IMR-90 (cell line): ENCODE results near the gene DOHH. TPM values are rescaled to one million over a fixed set of nuclear protein-coding genes. Genes with fewer than 3 reads are reported as not detected.

ENCODE experiments used
- ATAC-seq: fragments of 200-7000 bp; cut with Tn5 transposase; 2 replicates; pipeline ENCODE4 v1.9.1; 2020; ENCODE audit warnings: low read depth, mild to moderate bottlenecking, moderate library complexity
- BruUV-seq: library from RNA; stranded (reverse); fragments of 400-500 nt; replicated peaks from 2 replicates; lab custom pipeline; 2021; lab: Mats Ljungman, UMichigan
- CTCF ChIA-PET: fragments of 300-600 bp; formaldehyde crosslinking; extraction: SDS; loops from one replicate; lab custom pipeline; 2021; ENCODE audit warnings: antibody characterized with exemption; lab: Yijun Ruan, JAX
- POLR2A ChIA-PET: fragments of 300-600 bp; sonication (Branson Sonifier 250); formaldehyde crosslinking; loops from one replicate; lab custom pipeline; 2022; ENCODE audit warnings: antibody characterized with exemption; ENCODE audit not compliant: unreplicated experiment; lab: Charles Lee
- DNase-seq: peaks from one replicate; pipeline ENCODE4 v3.0.0; 2013
- H2AFZ ChIP-seq: replicated peaks from 2 replicates; pipeline ENCODE3; 2013; ENCODE audit warnings: low read length, mild to moderate bottlenecking; ENCODE audit not compliant: poor library complexity
- H2AK5ac ChIP-seq: 2 replicates; pipeline ENCODE4 v1.6.1; 2013; ENCODE audit warnings: low read depth, low read length, inconsistent platforms
- H2AK9ac ChIP-seq: replicated peaks from 2 replicates; pipeline ENCODE3; 2013; ENCODE audit warnings: mild to moderate bottlenecking, low read depth, low read length, moderate library complexity; ENCODE audit not compliant: poor library complexity
- H2BK120ac ChIP-seq: 2 replicates; pipeline ENCODE4 v1.6.1; 2013; ENCODE audit warnings: low read depth, low read length, inconsistent platforms
- H2BK15ac ChIP-seq: 3 replicates; pipeline ENCODE4 v1.6.1; 2013; ENCODE audit warnings: low read depth, low read length, inconsistent platforms
- H2BK20ac ChIP-seq: 2 replicates; pipeline ENCODE4 v1.6.1; 2013; ENCODE audit warnings: low read depth, mild to moderate bottlenecking, inconsistent platforms, low read length, moderate library complexity
- H2BK5ac ChIP-seq: 2 replicates; pipeline ENCODE4 v1.6.1; 2013; ENCODE audit warnings: mild to moderate bottlenecking, low read depth, low read length, inconsistent platforms; ENCODE audit not compliant: poor library complexity, severe bottlenecking
- H3K14ac ChIP-seq: replicated peaks from 2 replicates; pipeline ENCODE4 v1.6.1; 2013; ENCODE audit warnings: low read depth, low read length, inconsistent platforms
- H3K18ac ChIP-seq: 2 replicates; pipeline ENCODE4 v1.6.1; 2013; ENCODE audit warnings: low read depth, low read length, control low read depth
- H3K23ac ChIP-seq: 2 replicates; pipeline ENCODE4 v1.6.1; 2013; ENCODE audit warnings: low read depth, low read length, inconsistent platforms
- H3K27ac ChIP-seq: 2 replicates; pipeline ENCODE4 v1.5.1; 2013; ENCODE audit warnings: mild to moderate bottlenecking, control low read depth, low read length; ENCODE audit not compliant: insufficient read depth
- H3K27me3 ChIP-seq: 2 replicates; pipeline ENCODE4 v1.6.1; 2013; ENCODE audit warnings: low read length; ENCODE audit not compliant: control insufficient read depth, insufficient read depth
- H3K36me3 ChIP-seq: 2 replicates; pipeline ENCODE4 v1.6.1; 2013; ENCODE audit warnings: low read length, mixed read lengths; ENCODE audit not compliant: control insufficient read depth, insufficient read depth
- H3K4ac ChIP-seq: 2 replicates; pipeline ENCODE4 v1.6.1; 2013; ENCODE audit warnings: low read depth, low read length, inconsistent platforms
- H3K4me1 ChIP-seq: 2 replicates; pipeline ENCODE4 v1.6.1; 2013; ENCODE audit warnings: low read length, mixed read lengths; ENCODE audit not compliant: control insufficient read depth, insufficient read depth
- H3K4me2 ChIP-seq: 2 replicates; pipeline ENCODE4 v1.6.1; 2013; ENCODE audit warnings: low read depth, mild to moderate bottlenecking, control low read depth, low read length, moderate library complexity
- H3K4me3 ChIP-seq: 2 replicates; pipeline ENCODE4 v1.5.1; 2013; ENCODE audit warnings: low read depth, mild to moderate bottlenecking, control low read depth, low read length, moderate library complexity; ENCODE audit not compliant: insufficient read depth
- H3K56ac ChIP-seq: 2 replicates; pipeline ENCODE4 v1.6.1; 2013; ENCODE audit warnings: low read length, inconsistent platforms; ENCODE audit not compliant: insufficient read depth; ENCODE audit errors: extremely low read depth
- H3K79me1 ChIP-seq, 2 experiments: 2 replicates each; pipeline ENCODE4 v1.6.1; 2013; ENCODE audit warnings: low read length in 2 of 2, inconsistent platforms in 1 of 2, low read depth in 1 of 2
- H3K9ac ChIP-seq: 2 replicates; pipeline ENCODE4 v1.6.1; 2013; ENCODE audit warnings: low read depth, low read length, control low read depth
- H3K9me1 ChIP-seq: 2 replicates; pipeline ENCODE4 v1.6.1; 2013; ENCODE audit warnings: low read length, inconsistent platforms; ENCODE audit not compliant: insufficient read depth
- H3K9me3 ChIP-seq: 2 replicates; pipeline ENCODE4 v1.6.1; 2013; ENCODE audit warnings: low read length; ENCODE audit not compliant: control insufficient read depth, insufficient read depth
- H4K20me1 ChIP-seq: 2 replicates; pipeline ENCODE4 v1.6.1; 2013; ENCODE audit warnings: low read length, inconsistent platforms; ENCODE audit not compliant: insufficient read depth
- H4K5ac ChIP-seq: 2 replicates; pipeline ENCODE4 v1.6.1; 2013; ENCODE audit warnings: mild to moderate bottlenecking, low read depth, low read length, control low read depth
- H4K8ac ChIP-seq, 2 experiments: 2 replicates each; pipeline ENCODE4 v1.6.1; 2013; ENCODE audit warnings: low read depth in 2 of 2, low read length in 2 of 2, control low read depth in 1 of 2, inconsistent platforms in 1 of 2
- H4K91ac ChIP-seq: 2 replicates; pipeline ENCODE4 v1.6.1; 2013; ENCODE audit warnings: low read depth, low read length, inconsistent platforms; ENCODE audit not compliant: insufficient read depth
- BHLHE40 ChIP-seq: fragments of 150-350 bp; IDR thresholded peaks from 2 replicates; pipeline ENCODE4 v1.6.1; 2016; ENCODE audit warnings: mild to moderate bottlenecking, low read depth, low read length
- CEBPB ChIP-seq: IDR thresholded peaks from 2 replicates; pipeline ENCODE4 v1.6.1; 2012; ENCODE audit warnings: low read depth, low read length, improper control_type of control experiment
- CHD1 ChIP-seq: IDR thresholded peaks from 2 replicates; pipeline ENCODE4 v1.6.1; 2012; ENCODE audit warnings: low read depth, low read length, improper control_type of control experiment
- CTCF ChIP-seq: conservative IDR thresholded peaks from 2 replicates; pipeline ENCODE4 v1.5.1; 2012; ENCODE audit warnings: mild to moderate bottlenecking, low read depth, low read length, improper control_type of control experiment
- ELK1 ChIP-seq: fragments of 150-350 bp; IDR thresholded peaks from 2 replicates; pipeline ENCODE4 v1.6.1; 2016; ENCODE audit warnings: low read depth, mild to moderate bottlenecking, low read length, moderate library complexity, borderline replicate concordance
- FOS ChIP-seq: fragments of 150-350 bp; IDR thresholded peaks from 2 replicates; pipeline ENCODE4 v1.6.1; 2016; ENCODE audit warnings: low read depth, low read length
- MAFK ChIP-seq: IDR thresholded peaks from 2 replicates; pipeline ENCODE4 v1.6.1; 2012; ENCODE audit warnings: low read depth, low read length, improper control_type of control experiment
- MAZ ChIP-seq: IDR thresholded peaks from 2 replicates; pipeline ENCODE4 v1.6.1; 2012; ENCODE audit warnings: low read depth, mild to moderate bottlenecking, low read length, improper control_type of control experiment, moderate library complexity, borderline replicate concordance
- MXI1 ChIP-seq: IDR thresholded peaks from 2 replicates; pipeline ENCODE4 v1.6.1; 2012; ENCODE audit warnings: low read depth, mild to moderate bottlenecking, low read length, moderate library complexity, borderline replicate concordance
- NFE2L2 ChIP-seq: fragments of 150-350 bp; IDR thresholded peaks from 2 replicates; pipeline ENCODE4 v1.6.1; 2016; ENCODE audit warnings: low read depth, mild to moderate bottlenecking, low read length
- POLR2A ChIP-seq: IDR thresholded peaks from 2 replicates; pipeline ENCODE4 v1.6.1; 2012; ENCODE audit warnings: mild to moderate bottlenecking, low read depth, low read length
- RAD21 ChIP-seq: IDR thresholded peaks from 2 replicates; pipeline ENCODE4 v1.6.1; 2012; ENCODE audit warnings: low read length, improper control_type of control experiment
- RCOR1 ChIP-seq: IDR thresholded peaks from 2 replicates; pipeline ENCODE4 v1.6.1; 2012; ENCODE audit warnings: mild to moderate bottlenecking, low read length, improper control_type of control experiment; ENCODE audit not compliant: insufficient replicate concordance
- RFX5 ChIP-seq: IDR thresholded peaks from 2 replicates; pipeline ENCODE4 v1.8.0; 2012; ENCODE audit warnings: low read depth, mild to moderate bottlenecking, low read length, moderate library complexity
- USF2 ChIP-seq: fragments of 150-350 bp; IDR thresholded peaks from 2 replicates; pipeline ENCODE4 v1.6.1; 2017; ENCODE audit warnings: mild to moderate bottlenecking, antibody characterized with exemption, low read length, low read depth
- WGBS, 2 experiments: methylation state at CpG; one replicate each; pipeline versions ENCODE4 v1.1.5 to v1.1.7; 2013; ENCODE audit warnings: missing lambda C conversion rate in 2 of 2; ENCODE audit not compliant: insufficient read length in 1 of 2; ENCODE audit errors: extremely low coverage in 2 of 2; 5-methylcytosine and 5-hydroxymethylcytosine counted together
- dilution Hi-C: fragments of 300-500 bp; cut with HindIII; formaldehyde crosslinking; loops from one replicate; pipeline ENCODE4 v1.14.3; 2018; ENCODE audit warnings: low sequenced_read_pairs; ENCODE audit not compliant: unreplicated experiment
- in situ Hi-C: fragments of 300-500 bp; cut with MboI; formaldehyde crosslinking; loops from 3 replicates; pipeline ENCODE4 v1.14.3; 2019; ENCODE audit warnings: low sequenced_read_pairs, inconsistent platforms, mixed read lengths
- intact Hi-C: fragments of 100-400 bp; cut with micrococcal nuclease; formaldehyde crosslinking; loops from 2 replicates; pipeline ENCODE4 v1.10.0; 2022
- polyA plus RNA-seq, 3 experiments: library from polyadenylated mRNA; depleted of rRNA; stranded (reverse); fragments of >200 nt; gene quantifications; 2 replicates each; pipeline ENCODE4 v1.2.3, GENCODE V29; 2012; ENCODE audit warnings: low replicate concordance in 1 of 3
- total RNA-seq: library from RNA; depleted of rRNA; stranded (reverse); fragments of >200 nt; gene quantifications from 2 replicates; pipeline ENCODE4 v1.2.3, GENCODE V29; 2012

The DOHH gene
- total and polyA plus RNA-seq, 2 of the 4 experiments (the other 2 are of a cell fraction) = 3.2 to 9.2 TPM

GRCh38 chr19:3522421-3523360, 22.2 kb upstream of the DOHH start:
- H3K27ac ChIP-seq = no peak overlapping the region
- no peak overlapping the region for H4K91ac ChIP-seq
- no peak overlapping the region for H3K4me2 ChIP-seq
- no peak overlapping the region for H3K23ac ChIP-seq
- 96% methylated on average over 26 of the region's 40 CpGs; no CpG with 5 or more reads in 1 of the 2 experiments for WGBS, 2 experiments
- H4K8ac ChIP-seq = no peak overlapping the region
- H2BK5ac ChIP-seq = no peak overlapping the region
- no peak for ATAC-seq
- H3K27me3 ChIP-seq = no peaks in the 10 kb centered on the region
- no peaks in the 10 kb centered on the region for H3K4me1 ChIP-seq
- peak overlapping the region; percentile 78 for H2AK9ac ChIP-seq
- H2AFZ ChIP-seq = no peak overlapping the region
- H2BK15ac ChIP-seq = no peak overlapping the region
- H3K9ac ChIP-seq = no peak overlapping the region
- ChIA-PET POLR2A (no interaction called here), CTCF (no interaction called here)
- peaks cover 48% of the 10 kb centered on the region for H3K36me3 ChIP-seq
- peaks cover 24 to 80% of the 10 kb centered on the region in 2 experiments for H3K79me1 ChIP-seq
- no peak overlapping the region for H3K18ac ChIP-seq
- H3K4me3 ChIP-seq = no peak overlapping the region
- dilution Hi-C loops = no loop called here
- no peak overlapping the region for H2BK120ac ChIP-seq
- H3K4ac ChIP-seq = no peak overlapping the region
- H4K20me1 ChIP-seq = peaks cover 74% of the 10 kb centered on the region
- H2AK5ac ChIP-seq = no peak overlapping the region
- H4K5ac ChIP-seq = no peak overlapping the region
- intact Hi-C loops = no loop called here
- no peaks in the 10 kb centered on the region for H3K9me3 ChIP-seq
- H3K56ac ChIP-seq = no peak overlapping the region
- H3K14ac ChIP-seq = no peak overlapping the region
- no peak for DNase-seq
- in situ Hi-C loops = no loop called here
- H3K9me1 ChIP-seq = peaks cover 13% of the 10 kb centered on the region
- no TSS peak for BruUV-seq
- H2BK20ac ChIP-seq = no peak overlapping the region
- no peak for TF ChIP-seq RFX5
- no peak for TF ChIP-seq CHD1
- no peak for TF ChIP-seq MXI1
- no peak for TF ChIP-seq NFE2L2
- no peak for TF ChIP-seq ELK1
- no peak for TF ChIP-seq RCOR1
- TF ChIP-seq MAFK = no peak
- no peak for TF ChIP-seq RAD21
- no peak for TF ChIP-seq CEBPB
- TF ChIP-seq POLR2A = no peak
- no peak for TF ChIP-seq FOS
- no peak for TF ChIP-seq CTCF
- TF ChIP-seq BHLHE40 = no peak
- TF ChIP-seq USF2 = no peak
- TF ChIP-seq MAZ = no peak
